Stimulated activated CD8-positive, alpha-beta memory T cell treated with anti-CD3 and anti-CD28 coated beads, Interleukin-15, amount 100 ng/mL, for 24 hours (primary cell): ENCODE measurements around the gene EZH1.
A peak's percentile ranks its signal among the peaks of the same experiment; 100 is the strongest.
"Not testable (repeated sequence)": the region's sequence is repeated elsewhere in the genome, so short reads cannot be mapped to it uniquely, and the experiment has no call there.

Experiments used
- DNase-seq: peaks from one replicate; pipeline ENCODE4 v3.0.0-alpha.2; 2020; ENCODE audit warnings: low read depth

EZH1 gene

DNA sequence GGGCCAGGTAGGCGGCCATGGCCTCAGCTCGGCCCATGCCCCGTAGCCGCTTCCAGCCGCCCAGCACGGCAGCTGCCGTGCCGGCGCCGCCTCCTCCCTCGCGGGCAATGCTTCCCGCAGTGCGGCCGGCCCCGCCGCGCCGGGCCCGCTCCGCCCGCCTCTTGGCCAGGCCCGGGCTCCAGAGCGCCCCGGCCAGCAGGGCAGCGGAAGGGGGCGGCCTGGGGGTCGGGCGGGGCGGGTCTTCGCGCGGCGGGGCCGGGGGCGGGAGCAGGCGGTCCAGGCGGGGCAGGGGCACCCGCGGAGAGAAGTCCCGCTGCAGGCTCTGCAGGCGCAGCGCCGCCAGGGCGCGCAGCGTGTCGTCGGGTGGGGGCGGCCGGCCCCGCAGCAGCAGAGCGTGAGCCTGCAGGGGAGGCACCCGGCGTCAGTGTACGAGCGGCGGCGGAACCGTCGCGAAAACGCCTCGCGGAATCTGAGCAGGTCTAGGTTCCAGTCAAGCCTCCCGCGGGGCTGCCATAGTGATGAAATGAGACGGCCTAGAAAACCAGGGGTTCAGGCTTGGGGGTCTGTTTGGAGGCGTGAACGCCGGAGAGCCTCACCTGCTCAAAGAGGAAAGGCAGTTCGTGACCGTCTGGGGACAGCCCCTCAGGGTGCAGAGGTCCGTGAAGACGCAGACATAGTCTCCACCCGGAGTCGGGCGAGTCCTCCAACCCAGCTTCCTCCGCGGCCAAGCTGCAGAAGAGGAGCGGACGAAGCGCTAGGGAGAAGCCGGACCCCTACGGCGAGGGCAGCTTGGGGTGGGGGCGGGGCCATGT lies 74.7 kb downstream of the EZH1 start:
- no peak for DNase-seq

- DNase-seq: no peak
Measured at GRCh38 chr17:42669705-42669976, 75.2 kb downstream of the EZH1 start.

- no peak for DNase-seq
Measured at GRCh38 chr17:42667088-42667951, 77.5 kb downstream of the EZH1 start.

GRCh38 chr17:42666126-42666525 lies 78.7 kb downstream of the EZH1 start:
- DNase-seq: not testable (repeated sequence)

- DNase-seq: no peak
Measured at GRCh38 chr17:42665581-42666001, 79.2 kb downstream of the EZH1 start.

GRCh38 chr17:42660692-42661345 lies 84.0 kb downstream of the EZH1 start:
- DNase-seq: no peak

DNA sequence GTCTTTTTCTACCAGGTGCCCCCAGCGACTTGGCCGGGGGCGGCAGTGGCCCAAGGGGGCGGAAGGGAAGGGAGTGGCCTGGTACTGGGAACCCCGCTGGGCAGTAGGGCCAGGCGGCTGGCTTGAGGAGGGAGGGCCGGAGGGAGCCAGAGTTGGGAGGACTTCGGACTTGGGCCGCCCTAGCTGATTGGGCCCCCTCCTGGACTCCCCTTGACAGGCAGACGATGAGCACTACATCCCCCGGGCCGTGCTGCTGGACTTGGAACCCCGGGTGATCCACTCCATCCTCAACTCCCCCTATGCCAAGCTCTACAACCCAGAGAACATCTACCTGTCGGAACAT lies 84.9 kb downstream of the EZH1 start:
- not testable (repeated sequence) for DNase-seq

DNA sequence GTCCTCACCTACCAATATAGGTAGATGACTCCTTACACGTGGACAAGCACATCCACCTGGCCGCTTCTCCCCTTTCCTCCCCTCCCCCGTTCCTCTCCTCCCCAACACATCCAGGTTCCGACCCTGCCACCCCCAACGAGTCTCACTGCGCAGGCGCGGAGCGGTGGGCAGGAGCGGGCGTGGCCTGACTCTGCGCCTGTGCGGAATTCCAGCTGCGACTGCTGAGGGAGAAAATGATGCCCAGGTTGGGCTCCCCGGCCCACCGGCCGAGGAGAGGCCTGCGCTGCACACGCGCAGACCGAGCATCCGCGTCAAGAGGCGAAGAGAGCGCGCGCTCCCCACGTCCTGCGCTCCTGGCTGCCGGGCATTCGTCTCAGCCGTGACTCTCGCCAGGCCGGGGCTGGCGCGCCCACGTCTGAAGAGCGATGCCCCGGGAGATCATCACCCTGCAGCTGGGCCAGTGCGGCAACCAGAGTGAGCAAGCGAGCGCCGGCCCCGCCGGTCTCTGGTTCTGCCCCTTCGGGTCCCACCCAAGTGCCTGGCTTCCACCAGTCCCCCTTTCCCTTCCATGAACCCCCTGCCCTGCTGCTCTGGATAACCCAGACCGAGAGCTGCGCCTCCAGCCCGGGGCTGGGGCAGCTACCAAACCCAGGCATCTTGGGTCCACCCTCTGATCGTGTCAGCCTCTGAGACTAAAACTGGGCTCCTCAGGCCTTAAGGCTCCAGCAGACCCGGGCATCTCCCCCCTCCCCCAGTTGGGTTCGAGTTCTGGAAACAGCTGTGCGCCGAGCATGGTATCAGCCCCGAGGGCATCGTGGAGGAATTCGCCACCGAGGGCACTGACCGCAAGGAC lies 85.5 kb downstream of the EZH1 start, which contains the start of gene TUBG2:
Gene TUBG2, plus strand, starts transcription at position 206 of the 853 bp plus-strand sequence. Its CDS starts 220 bp downstream, at position 426.
- peak; percentile 67 for DNase-seq

GRCh38 chr17:42657824-42658588 lies 86.8 kb downstream of the EZH1 start:
- DNase-seq: no peak

DNA sequence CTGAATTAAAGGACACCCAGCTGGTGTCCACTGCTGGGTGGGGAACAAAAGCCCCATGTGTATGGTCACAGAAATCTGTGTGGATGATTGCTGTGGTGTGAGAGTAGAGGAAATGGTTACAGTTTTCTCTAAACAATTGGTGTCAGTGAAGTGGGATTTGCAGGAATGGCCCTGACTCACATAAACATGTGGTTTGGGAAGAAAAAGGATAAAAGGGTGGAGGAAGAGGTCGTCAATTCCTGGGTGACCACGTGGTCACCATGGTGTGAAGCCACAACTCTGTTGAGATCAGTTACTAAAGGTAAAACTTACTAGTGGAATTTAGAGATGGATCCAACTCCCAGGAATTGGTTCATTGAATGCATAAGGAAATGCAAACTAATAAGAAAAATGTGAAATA lies 89.3 kb downstream of the EZH1 start:
- no peak for DNase-seq

GRCh38 chr17:42653179-42654124 lies 91.4 kb downstream of the EZH1 start:
- no peak for DNase-seq

DNA sequence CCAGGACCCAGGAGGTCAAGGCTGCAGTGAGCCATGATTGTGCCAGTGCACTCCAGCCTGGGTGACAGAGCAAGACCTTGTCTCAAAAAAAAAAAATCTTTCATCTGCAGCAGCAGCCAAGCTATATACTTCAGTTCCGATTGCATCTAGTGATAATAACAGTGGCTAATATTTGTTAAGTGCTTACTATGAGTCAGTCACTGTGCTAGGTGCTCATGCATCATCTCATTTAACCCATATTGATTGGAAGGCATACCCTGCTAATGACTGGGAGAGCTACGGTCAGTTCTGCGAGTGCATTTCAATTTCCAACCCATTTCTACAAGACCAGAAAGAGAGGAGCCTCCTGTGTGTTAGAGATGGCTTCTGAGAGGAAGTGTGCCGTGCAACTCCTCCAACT lies 93.4 kb downstream of the EZH1 start:
- no peak for DNase-seq
